Neuron (in vitro differentiated cells): ENCODE results near the gene XPC.
A peak's percentile ranks its signal among the peaks of the same experiment; 100 is the strongest.

Experiments
- H2AFZ ChIP-seq: one replicate; pipeline ENCODE4 v1.6.1; 2013; ENCODE audit warnings: low read depth, mild to moderate bottlenecking, inconsistent platforms, low read length, moderate library complexity
- H3K27me3 ChIP-seq: one replicate; pipeline ENCODE4 v1.6.1; 2013; ENCODE audit warnings: low read length; ENCODE audit not compliant: insufficient read depth
- H3K36me3 ChIP-seq: one replicate; pipeline ENCODE4 v1.6.1; 2013; ENCODE audit warnings: low read length; ENCODE audit not compliant: insufficient read depth
- H3K4me1 ChIP-seq: one replicate; pipeline ENCODE4 v1.6.1; 2013; ENCODE audit warnings: low read length; ENCODE audit not compliant: insufficient read depth
- H3K4me3 ChIP-seq: 2 replicates; pipeline ENCODE4 v1.5.1; 2013; ENCODE audit warnings: mild to moderate bottlenecking, low read length, moderate library complexity
- H3K9me3 ChIP-seq: one replicate; pipeline ENCODE4 v1.6.1; 2013; ENCODE audit warnings: low read length

Gene XPC

GRCh38 chr3:14201940-14202684 is 23.7 kb upstream of the XPC start:
- H2AFZ ChIP-seq = no peak overlapping the region
- no peaks in the 10 kb centered on the region for H3K4me1 ChIP-seq

GRCh38 chr3:14200841-14201240 is 22.4 kb upstream of the XPC start:
- no peaks in the 10 kb centered on the region for H3K27me3 ChIP-seq
- H3K36me3 ChIP-seq = peaks cover 24% of the 10 kb centered on the region
- H2AFZ ChIP-seq = no peak overlapping the region
- H3K9me3 ChIP-seq = no peaks in the 10 kb centered on the region
- no peaks in the 10 kb centered on the region for H3K4me1 ChIP-seq
- no peak overlapping the region for H3K4me3 ChIP-seq

More at GRCh38 chr3:14201940-14202684, 23.7 kb upstream of the XPC start:
- Histone ChIP-seq H3K36me3 (peaks cover 19% of the 10 kb centered on the region), H3K4me3 (no peak overlapping the region), H3K27me3 (no peaks in the 10 kb centered on the region), H3K9me3 (no peaks in the 10 kb centered on the region)

- H2AFZ ChIP-seq = no peak overlapping the region
- no peaks in the 10 kb centered on the region for H3K27me3 ChIP-seq
- no peaks in the 10 kb centered on the region for H3K4me1 ChIP-seq
- no peaks in the 10 kb centered on the region for H3K9me3 ChIP-seq
- H3K36me3 ChIP-seq = peaks cover 24% of the 10 kb centered on the region
- no peak overlapping the region for H3K4me3 ChIP-seq
Measured at GRCh38 chr3:14200276-14200675, 21.9 kb upstream of the XPC start.

- Histone ChIP-seq H3K9me3 (no peaks in the 10 kb centered on the region), H3K4me1 (no peaks in the 10 kb centered on the region), H2AFZ (no peak overlapping the region), H3K36me3 (peaks cover 29% of the 10 kb centered on the region), H3K27me3 (no peaks in the 10 kb centered on the region), H3K4me3 (no peak overlapping the region)
Measured at GRCh38 chr3:14199641-14200040, 21.2 kb upstream of the XPC start.

GRCh38 chr3:14194865-14195264 is 16.5 kb upstream of the XPC start:
- no peak overlapping the region for H3K4me3 ChIP-seq
- H3K4me1 ChIP-seq = no peaks in the 10 kb centered on the region
- no peaks in the 10 kb centered on the region for H3K9me3 ChIP-seq
- H3K36me3 ChIP-seq = peaks cover 34% of the 10 kb centered on the region
- no peaks in the 10 kb centered on the region for H3K27me3 ChIP-seq
- no peak overlapping the region for H2AFZ ChIP-seq

- H2AFZ ChIP-seq = no peak overlapping the region
- H3K4me3 ChIP-seq = no peak overlapping the region
Measured at GRCh38 chr3:14188041-14188754, 9.8 kb upstream of the XPC start.

GRCh38 chr3:14186854-14187458 is 8.6 kb upstream of the XPC start:
- no peaks in the 10 kb centered on the region for H3K4me1 ChIP-seq
- no peak overlapping the region for H3K4me3 ChIP-seq
- peaks cover 57% of the 10 kb centered on the region for H3K36me3 ChIP-seq
- no peak overlapping the region for H2AFZ ChIP-seq
- H3K27me3 ChIP-seq = no peaks in the 10 kb centered on the region
- no peaks in the 10 kb centered on the region for H3K9me3 ChIP-seq

More at GRCh38 chr3:14188041-14188754, 9.8 kb upstream of the XPC start:
- Histone ChIP-seq H3K9me3 (no peaks in the 10 kb centered on the region), H3K4me1 (no peaks in the 10 kb centered on the region), H3K36me3 (peaks cover 45% of the 10 kb centered on the region), H3K27me3 (no peaks in the 10 kb centered on the region)

GRCh38 chr3:14183015-14183577 is 4.7 kb upstream of the XPC start:
- no peak overlapping the region for H3K4me3 ChIP-seq
- H3K27me3 ChIP-seq = no peaks in the 10 kb centered on the region
- peaks cover 9% of the 10 kb centered on the region for H3K4me1 ChIP-seq
- no peaks in the 10 kb centered on the region for H3K9me3 ChIP-seq
- no peak overlapping the region for H2AFZ ChIP-seq
- H3K36me3 ChIP-seq = peaks cover 57% of the 10 kb centered on the region

- Histone ChIP-seq H3K27me3 (no peaks in the 10 kb centered on the region), H2AFZ (no peak overlapping the region), H3K4me3 (no peak overlapping the region), H3K9me3 (no peaks in the 10 kb centered on the region), H3K4me1 (peaks cover 19% of the 10 kb centered on the region), H3K36me3 (peaks cover 40% of the 10 kb centered on the region)
Measured at GRCh38 chr3:14181253-14181652, 2.9 kb upstream of the XPC start.

- Histone ChIP-seq H3K9me3 (no peaks in the 10 kb centered on the region), H3K4me3 (peak overlapping the region; percentile 83)
Measured at GRCh38 chr3:14179795-14180194, 1.4 kb upstream of the XPC start.

GRCh38 chr3:14179114-14179465 is 689 bp upstream of the XPC start:
- Histone ChIP-seq H2AFZ (peak overlapping the region; percentile 36), H3K36me3 (peaks cover 27% of the 10 kb centered on the region), H3K27me3 (no peaks in the 10 kb centered on the region)

More at GRCh38 chr3:14179795-14180194, 1.4 kb upstream of the XPC start:
- H2AFZ ChIP-seq = no peak overlapping the region
- H3K27me3 ChIP-seq = no peaks in the 10 kb centered on the region
- peaks cover 29% of the 10 kb centered on the region for H3K36me3 ChIP-seq
- peaks cover 22% of the 10 kb centered on the region for H3K4me1 ChIP-seq

GRCh38 chr3:14177580-14178246 is 688 bp downstream of the XPC start:
- Histone ChIP-seq H3K27me3 (no peaks in the 10 kb centered on the region), H3K4me1 (peaks cover 26% of the 10 kb centered on the region), H2AFZ (peak overlapping the region; percentile 56), H3K9me3 (no peaks in the 10 kb centered on the region), H3K4me3 (peak overlapping the region; percentile 83), H3K36me3 (peaks cover 19% of the 10 kb centered on the region)

More at GRCh38 chr3:14179114-14179465, 689 bp upstream of the XPC start:
- no peaks in the 10 kb centered on the region for H3K9me3 ChIP-seq
- peak overlapping the region; percentile 83 for H3K4me3 ChIP-seq
- peaks cover 26% of the 10 kb centered on the region for H3K4me1 ChIP-seq
